HCEC 1CT (cell line): ENCODE measurements around the gene SLC43A3.
"Not testable (repeated sequence)": the region's sequence is repeated elsewhere in the genome, so short reads cannot be mapped to it uniquely, and the experiment has no call there.

Experiments used
- DNase-seq: peaks from one replicate; pipeline ENCODE4 v3.0.0-alpha.2; 2017

The SLC43A3 gene

DNA sequence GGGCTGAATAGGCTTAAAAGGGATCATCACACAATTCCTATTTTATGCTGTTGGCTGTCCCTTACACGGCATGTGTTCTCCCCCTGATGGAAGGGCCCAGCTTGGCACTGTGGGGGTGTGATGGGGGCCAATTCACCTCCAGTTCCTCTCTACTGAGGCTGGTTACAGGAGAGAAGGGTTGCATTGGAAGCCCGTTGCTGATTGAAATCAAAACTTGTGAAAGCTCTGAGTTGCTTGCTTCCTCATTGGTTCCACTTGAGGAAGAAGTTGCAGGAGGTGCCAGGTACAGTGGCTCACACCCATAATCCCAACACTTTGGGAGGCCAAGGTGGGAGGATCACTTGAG is 23.1 kb downstream of the SLC43A3 start:
- DNase-seq, result no peak

DNA sequence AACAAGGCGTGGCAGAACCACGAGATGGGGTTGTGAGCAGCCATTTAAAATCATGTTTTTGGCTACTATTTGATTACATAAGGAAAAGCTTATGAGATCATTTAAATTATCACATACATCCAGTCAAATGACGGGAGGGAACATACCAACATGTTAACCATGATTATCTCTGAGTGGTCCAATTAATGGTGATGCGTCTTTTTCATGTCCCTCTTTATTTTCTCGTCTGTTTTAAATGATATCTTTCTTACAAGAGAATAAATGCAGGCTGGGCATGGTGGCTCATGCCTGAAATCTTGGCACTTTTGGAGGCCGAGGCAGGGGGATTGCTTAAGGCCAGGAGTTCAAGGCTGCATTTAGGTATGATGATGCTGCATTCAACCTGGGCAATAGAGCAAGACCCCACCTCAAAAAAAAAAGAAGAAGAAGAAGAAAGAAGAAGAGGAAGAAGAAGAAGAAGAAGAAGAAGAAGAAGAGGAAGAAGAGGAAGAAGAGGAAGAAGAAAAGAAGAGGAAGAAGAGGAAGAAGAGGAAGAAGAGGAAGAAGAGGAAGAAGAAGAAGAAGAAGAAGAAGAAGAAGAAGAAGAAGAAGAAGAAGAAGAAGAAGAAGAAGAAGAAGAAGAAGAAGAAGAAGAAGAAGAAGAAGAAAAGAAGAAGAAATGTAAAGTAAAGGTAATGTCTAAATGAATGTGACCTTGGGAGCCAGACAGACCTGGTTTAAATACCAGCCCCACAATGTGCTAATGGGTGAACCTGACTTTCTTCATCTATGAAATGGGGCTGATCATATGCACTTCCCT is 23.7 kb downstream of the SLC43A3 start:
- not testable (repeated sequence) for DNase-seq

DNA sequence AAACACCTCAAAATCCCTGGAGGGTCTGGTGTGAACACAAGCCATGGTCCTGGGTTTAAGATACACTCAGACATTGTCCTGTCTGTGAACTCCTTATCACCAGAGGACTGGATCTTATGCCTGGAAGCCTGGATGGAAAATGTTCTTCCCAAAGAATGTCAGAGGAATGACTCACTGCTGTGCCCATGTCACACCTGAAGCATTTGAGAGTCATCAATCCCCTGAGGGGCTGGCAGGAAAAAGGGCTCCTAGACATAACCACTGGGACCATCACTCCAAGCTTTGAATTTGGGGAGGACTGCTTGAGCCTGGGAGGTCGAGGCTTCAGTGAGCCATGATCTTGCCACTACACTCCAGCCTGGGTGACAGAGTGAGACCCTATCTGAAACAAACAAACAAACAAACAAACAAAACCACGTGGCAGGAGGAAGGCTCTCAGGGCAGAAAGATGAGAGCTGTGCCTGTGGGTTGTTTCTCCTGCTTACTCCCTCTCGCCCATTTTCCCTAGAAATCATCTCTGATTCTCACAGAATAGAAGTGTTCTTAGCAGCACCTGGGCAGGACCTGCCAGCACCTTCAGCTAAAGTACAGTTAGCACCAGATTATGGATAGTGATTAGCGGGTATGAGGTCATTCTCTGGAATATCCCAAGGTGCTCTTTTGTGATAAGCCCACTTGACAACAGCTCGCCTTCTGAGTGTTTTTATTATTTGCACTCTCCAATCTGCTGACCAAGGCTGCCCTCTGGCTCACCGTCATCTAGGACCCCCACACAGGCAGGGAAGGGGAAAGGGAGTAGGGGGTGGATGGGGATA is 24.5 kb downstream of the SLC43A3 start:
- DNase-seq, result no peak

DNA sequence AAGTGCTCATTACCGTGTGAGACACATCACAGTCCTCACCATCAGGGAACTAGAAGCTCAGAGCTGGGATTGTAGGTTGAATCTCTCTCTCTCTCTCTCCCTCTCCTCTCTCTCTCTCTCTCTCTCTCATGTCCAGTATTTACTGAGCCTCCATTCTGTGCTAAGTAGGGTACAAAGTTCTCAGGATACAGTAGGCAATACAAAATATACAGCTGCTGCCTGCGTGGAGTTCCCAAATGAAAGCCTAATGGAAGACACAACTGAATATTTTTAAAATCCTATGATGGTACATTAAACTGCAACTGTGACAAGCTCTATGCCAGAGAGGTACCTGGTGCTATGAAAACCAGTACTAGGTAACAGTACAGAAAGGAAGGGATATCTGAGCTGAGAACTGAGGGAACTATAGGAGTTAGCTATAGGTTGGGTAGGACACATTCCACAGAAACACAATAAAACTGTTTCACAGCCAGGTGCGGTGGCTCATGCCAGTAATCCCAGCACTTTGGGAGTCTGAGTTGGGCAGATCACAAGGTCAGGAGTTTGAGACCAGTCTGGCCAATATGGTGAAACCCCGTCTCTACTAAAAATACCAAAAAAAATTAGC is 26.8 kb downstream of the SLC43A3 start:
- DNase-seq, result no peak

DNA sequence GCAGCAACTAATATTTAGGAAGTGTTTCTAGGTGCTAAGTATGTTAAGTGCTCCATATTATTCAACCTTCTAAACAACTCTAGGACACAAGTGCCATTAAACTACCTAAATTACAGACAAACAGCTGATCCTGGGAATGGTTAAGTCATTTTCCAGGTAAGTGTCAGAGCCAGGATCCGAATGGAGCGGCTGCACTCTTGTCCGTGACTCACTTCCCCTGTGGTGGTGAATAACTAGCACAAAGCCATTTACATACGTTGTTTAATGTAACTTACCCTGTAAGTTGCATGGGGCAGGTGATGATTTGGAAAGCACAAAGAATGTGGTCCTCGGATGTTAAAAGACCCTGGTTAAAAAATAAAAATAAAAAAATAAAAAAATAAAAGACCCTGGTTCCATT is 27.7 kb downstream of the SLC43A3 start:
- no peak for DNase-seq

DNA sequence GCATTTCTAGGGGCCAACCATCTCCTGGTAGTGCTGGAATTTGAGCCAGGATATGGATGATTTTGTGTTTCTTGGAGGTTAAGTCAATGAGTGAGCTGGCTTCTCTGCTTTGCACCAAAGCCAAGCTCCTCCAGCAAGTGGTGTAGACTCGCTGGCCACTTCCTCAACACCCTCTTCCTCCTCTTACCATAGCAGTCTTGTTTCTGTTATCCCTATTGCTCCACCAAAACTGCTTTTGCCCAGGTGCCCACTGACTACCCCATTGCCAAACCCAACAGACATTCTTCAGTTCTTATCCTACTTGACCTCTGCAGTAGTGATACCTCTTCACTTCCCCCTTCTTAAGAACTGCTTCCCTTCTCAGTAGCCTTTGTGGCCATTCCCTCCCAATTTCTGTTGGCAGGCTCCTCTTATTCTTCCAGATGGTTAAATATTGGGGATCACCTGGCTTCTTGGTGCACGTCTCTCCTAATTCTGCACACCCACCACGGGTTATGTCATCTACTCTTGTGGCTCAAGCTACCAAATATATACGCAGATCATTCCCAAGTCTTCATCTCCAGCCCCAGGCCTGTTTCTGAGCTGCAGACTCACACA is 29.4 kb downstream of the SLC43A3 start:
- no peak for DNase-seq

DNA sequence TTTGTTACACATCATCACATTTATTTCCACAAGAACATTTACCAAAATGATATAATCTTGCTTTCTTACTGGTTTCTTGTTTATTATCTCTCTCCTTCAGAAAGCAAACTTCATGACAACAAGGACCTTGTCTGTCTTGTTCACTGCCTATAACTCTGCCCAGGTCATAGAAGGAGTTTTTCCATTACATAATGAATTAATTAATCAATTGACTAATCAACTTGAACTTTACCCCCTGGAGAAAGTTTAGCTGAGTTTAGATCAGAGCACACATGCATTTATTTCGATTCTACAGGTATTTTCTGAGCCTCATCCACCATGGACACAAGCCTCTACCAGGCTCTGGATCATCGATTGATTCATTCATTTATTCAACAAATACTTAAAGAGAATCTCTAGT is 30.2 kb downstream of the SLC43A3 start:
- no peak for DNase-seq

DNA sequence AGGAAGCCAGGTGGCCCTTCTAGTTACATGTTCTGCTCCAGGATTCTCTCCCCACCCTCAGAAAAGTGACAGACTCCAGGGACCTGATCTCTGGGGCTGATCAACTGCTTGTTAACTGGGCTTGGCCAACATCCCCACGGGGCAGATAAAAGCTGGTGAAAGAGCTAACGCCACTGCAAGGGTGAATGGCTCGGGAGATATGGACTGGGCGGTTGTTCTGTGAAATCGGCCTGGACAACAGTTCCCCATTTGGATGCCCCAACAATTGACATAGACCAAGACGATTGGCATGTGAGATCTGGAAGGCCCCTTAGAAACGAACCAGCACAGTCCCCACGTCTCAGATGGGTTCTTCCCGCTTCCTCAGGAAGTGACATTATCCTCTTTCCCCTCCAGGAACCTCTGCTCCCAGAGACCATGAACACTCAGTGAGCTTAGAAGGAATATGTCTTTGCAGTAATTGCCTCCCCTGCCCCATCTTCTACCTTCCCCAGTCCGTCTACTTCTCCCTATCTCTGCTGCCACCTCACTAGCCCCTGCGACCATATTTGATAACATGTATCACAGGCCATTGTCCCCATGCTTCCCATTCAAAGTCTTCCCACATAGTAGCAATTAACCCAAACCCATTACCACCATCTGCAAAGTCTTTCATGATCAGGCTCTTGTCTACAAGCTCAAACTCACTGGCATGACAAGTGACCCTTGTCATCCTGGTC is 30.9 kb downstream of the SLC43A3 start:
- no peak for DNase-seq

DNA sequence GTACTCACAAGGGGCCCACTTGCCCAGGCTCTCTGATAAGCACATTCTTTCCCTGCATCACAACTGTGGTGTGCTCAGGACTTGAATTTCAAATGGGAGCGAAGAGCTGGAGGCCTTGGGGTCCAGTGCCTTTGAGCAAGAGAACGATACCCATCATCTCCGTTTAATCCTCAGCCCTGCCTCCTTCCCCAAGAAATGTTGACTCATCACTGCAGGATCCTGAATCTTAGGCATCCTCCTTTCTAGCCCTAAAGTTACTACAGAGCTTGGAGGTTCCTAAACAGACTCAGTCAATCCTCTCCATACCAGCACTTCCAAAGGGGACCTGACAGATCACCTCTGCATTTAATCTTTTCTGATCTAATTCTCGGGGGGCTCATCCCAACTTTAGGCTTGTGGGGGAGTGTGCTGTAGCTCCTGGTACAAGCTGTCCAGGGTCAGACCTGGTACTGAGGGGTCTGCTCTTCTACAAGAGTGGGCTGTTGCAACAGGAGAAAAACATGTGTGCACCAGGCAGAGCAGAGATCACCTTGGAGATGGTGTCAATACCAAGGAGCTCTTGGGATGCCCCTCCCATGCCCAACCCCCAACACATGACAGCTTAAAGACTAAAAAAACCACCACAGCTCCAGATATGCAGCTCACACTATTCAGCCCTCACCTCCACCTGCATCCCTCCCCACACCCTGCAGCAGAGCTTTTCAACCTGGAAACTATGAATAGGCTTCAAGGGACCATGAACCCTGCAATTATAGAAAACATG is 32.5 kb downstream of the SLC43A3 start:
- no peak for DNase-seq

DNA sequence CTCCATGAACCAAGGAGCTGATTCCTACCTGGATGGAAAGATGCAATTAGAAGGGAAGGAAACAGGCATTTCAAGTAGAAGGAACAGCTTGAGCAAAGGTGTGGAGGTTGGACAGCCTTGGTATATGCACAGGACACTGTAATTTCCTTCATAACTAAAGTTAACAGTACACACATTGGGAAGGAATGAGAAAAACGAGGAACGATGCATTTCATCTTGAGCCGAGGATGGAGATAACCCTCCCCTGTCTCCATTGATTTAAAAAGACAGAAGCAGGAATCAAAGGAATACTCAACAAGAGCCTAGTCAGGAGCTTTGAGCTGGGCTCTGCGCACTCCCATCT is 34.2 kb downstream of the SLC43A3 start:
- no peak for DNase-seq

DNA sequence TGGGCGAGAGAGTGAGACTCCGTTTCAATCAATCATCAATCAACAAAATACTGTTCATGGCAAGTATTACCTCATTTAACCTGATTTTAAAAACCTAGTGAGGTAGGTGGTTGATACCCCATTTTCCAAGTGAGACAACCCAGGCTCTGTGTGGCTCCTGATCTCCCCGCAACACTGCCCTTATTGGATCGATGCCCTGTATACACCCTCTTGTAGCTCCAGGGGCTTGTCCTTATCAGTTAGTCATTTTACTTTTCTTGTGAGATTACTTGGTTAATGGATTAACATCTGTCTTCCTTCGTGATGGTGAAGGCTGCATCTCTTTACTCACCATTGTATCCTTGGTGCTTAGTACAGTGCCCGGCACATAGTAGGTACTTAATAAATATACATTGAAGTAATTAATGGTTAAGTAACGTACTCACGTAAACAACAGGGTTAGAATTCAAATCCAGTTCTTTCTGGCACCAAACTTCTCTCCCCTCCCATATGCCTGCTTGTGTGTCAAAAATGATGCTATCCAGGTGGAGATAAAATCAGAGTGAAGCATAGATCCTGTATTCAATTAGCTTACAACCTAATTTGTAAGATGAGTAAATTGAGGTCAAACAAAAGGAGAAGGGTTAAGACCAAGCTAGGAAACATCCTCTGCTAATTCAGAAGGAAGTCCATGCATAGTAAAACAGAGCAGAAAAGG is 34.7 kb downstream of the SLC43A3 start:
- DNase-seq, result no peak

DNA sequence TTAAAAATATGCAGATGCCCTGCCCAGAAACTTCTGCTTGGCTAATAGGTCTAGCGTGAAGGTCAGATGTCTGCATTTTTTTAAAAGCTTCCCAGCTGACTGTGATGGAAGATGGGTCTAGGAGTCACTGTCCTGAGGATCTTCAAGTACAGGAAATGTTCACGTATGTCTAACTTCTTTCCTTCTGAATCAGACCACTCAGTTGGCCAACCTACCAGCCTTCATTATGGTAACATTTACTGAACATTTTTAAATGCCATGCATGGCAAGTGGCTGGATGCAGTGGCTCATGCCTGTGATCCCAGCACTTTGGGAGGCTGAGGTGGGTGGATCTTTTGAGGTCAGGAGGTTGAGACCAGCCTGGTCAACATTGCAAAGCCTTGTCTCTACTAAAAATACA is 35.4 kb downstream of the SLC43A3 start:
- no peak for DNase-seq

DNA sequence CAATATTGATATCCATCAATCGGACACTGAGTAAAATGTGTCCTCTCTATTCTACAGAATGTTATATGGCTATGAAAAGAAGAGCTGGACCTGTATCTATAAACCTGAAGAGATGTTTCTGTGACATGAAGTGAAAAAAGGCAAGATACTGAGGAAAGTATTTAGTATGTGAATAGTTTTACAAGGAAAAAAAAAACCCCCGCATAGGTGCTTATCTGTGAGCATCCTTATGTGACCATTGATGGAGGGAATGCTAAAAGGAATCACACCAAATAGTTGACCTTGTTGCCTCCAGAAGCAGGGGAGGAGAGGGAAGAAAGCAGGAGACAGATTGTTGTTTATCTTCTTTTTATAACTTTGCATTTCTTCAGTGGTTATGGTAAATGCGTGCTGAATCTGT is 35.8 kb downstream of the SLC43A3 start:
- no peak for DNase-seq

DNA sequence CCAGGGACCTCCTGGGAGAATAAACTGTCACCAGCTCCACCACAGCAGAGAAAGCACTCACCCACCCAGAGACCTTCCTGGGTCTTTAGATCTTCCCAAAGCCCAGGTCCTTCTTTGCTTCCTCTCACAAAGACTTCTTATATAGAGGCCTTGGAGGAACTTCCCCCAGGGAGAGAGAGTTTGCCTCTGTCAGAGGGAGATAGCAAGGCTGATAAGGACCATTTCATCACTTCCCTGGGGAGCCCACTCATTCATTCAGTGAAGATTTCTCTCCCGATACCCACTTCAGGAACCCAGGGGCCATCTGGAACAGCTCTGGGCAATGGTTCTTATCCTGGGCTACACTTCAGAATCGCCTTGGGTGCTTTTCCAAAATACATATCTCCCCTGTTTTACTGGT is 36.4 kb downstream of the SLC43A3 start, which contains the start of gene PRG2:
TSS of gene PRG2 (minus strand) at position 116 of the 400 bp plus-strand sequence. CDS start 706 bp downstream, outside the sequence.
- DNase-seq, result no peak

DNA sequence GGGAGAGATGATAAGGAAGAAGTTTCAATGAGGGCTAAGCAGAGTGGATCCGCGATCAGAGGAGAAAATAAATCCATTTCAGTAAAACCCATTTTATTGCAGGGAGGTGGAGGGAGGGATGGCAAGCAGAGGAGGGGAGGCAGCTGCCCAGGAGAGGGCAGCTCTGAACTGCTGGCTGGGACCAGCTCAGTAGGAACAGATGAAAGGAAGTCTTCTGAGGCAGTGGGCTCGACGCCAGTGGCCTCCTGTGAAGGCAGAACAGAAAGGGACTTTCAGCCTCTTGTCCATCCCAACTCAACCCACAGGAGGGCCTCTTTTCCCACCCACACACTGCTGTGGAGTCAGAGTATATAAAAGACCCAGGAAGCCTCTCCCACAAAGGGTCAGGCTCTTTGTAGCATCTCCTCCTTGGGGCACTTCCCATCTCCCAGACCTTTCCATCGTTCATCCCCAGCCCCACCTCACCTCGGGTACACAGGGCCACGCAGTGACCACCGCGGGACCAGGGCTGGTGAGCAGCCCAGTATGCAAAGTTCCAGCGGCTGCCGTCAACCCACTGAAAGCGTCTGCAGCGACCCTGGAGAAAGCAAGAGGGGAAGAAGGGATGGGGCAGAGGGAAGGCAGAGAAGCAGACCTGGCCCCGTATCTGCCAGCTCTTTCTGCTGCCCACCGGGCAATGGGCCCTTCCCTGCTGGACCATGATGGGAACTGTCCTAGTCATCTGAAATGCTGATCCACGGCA is 39.5 kb downstream of the SLC43A3 start:
- no peak for DNase-seq

DNA sequence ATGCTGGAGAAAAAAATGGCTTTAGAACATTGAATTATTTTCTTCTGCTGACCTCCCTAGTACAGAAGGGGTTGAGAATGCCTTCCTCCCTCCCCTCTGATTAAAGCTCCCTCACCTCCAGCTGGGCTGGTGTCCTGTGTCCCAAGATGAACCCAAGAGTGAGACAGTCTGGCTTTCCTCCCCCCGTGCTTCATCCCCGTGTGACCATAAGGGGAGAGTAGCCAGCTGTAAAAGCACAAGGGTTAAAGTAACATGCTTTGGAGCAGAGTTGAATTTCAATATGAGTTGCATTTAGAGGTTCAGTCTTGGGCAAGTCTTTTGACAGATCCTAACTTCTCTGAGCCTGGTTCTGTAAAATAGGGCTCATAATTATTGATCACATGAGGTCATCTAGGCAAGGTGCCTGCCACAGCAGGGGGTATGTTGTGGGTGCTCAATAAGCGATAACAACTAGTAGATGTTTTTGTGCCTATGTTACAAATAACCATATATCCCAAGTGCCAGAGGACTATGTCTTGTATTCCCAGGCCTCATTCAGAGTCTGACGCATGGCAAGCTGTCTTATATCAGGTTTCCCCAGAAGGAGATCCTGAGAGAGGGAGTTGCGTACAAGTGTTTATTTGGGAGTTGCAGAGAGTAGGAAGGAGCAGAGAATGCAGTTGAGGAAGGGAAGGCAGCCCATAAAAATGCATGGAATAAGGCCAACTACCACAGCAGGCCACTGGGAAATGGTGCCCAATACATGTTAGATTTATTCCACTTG is 40.6 kb downstream of the SLC43A3 start:
- no peak for DNase-seq

DNA sequence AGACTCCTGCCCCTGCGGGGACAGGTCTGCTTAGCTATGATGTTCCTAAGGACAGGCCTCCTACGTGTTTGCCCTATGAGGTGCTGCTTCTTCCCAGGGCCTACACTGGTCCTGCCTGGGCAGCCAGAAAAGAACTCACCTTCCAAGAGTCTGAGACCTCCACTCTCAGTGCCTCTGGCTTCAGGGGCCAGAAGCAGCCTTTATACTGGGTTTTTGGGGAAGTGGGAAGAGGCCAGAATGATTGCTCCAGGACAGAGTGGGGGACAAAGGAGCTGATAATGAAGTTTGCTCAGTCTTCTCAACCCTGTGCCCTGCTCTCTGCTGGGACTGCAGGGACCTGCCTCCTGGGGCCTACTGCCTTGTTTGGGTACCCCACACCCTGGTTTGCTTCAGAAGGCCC is 45.9 kb downstream of the SLC43A3 start, which contains the start of gene PRG3:
TSS of gene PRG3 (minus strand) at position 176 of the 400 bp plus-strand sequence. CDS start 442 bp downstream, outside the sequence.
- no peak for DNase-seq

DNA sequence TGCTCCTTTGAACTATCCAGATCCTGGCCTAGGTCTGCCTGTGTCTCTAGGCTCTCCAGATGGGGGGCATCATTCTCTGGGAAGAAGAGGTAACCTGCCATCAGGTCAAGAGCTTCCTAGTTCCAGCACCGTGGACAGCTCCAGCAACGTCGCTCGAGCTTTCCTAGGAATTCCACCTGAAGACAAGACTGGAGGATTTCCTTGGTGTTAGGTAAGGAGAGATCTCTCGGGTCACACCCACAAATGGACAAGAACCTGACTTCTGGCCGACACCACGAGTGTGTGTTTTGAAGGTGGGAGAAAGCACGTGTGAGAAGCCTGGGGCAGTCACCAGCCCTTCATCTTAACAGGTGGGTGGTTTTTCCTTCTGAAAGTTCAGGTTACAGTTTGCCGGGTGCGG is 47.2 kb downstream of the SLC43A3 start:
- no peak for DNase-seq

DNA sequence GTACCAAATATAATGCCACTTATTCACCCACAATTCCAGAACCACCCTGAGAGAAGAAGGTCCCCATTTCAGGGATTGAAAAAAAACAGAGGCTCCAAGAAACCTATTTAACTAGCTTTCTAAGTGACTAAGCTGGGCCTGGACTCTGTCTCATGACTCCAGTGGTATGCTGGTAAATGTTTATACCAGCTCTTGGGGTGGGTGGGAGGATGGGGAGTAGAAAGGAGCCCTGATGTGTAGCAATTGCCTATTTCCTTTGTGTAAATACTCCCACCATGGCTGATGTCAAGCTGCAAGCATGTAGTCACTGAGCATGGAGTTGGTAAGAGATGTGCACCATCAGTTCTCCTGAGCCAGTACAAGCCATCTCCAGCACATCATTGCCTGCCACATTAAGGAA is 48.7 kb downstream of the SLC43A3 start:
- DNase-seq, result no peak

DNA sequence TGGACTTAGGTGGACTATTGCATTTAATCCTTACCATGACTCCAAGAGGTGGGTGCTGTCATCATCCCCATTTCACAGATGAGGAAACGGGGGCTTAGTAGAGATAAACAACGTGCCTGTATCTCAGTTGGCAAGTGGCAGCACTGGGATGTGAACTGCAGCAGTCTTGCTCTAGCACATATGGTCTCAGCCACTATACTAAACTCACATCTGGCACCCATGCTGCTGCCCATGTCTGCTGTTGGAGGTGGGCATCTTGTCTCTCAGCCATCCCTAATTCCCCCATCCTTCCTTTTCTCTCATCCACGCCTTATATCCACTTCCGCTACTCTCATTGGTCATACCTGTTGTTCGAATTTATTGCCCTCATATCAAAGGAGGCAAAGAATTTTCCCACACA is 49.8 kb downstream of the SLC43A3 start:
- DNase-seq, result no peak
